GM19025 (cell line): ENCODE measurements around the gene LMO7.
"Not testable (repeated sequence)": the region's sequence is repeated elsewhere in the genome, so short reads cannot be mapped to it uniquely, and the experiment has no call there.

Source experiments
- ATAC-seq: cut with Tn5 transposase; IDR thresholded peaks from one replicate; pipeline ENCODE4 v1.9.1; 2021; ENCODE audit warnings: mild to moderate bottlenecking, low read depth, moderate library complexity; ENCODE audit not compliant: unreplicated experiment

Gene LMO7

GRCh38 chr13:75645141-75645540, 9.0 kb downstream of the LMO7 start:
- no peak for ATAC-seq

- peak; percentile 81 for ATAC-seq
Observed at GRCh38 chr13:75647126-75647784, 11.1 kb downstream of the LMO7 start.

GRCh38 chr13:75648446-75648845, 12.3 kb downstream of the LMO7 start:
- no peak for ATAC-seq

- no peak for ATAC-seq
Observed at GRCh38 chr13:75651013-75651412, 14.9 kb downstream of the LMO7 start.

- ATAC-seq, result no peak
Observed at GRCh38 chr13:75652726-75653125, 16.6 kb downstream of the LMO7 start.

GRCh38 chr13:75656425-75656989, 20.4 kb downstream of the LMO7 start:
- ATAC-seq, result no peak

GRCh38 chr13:75657111-75657510, 21.0 kb downstream of the LMO7 start:
- ATAC-seq, result no peak

GRCh38 chr13:75660694-75661093, 24.6 kb downstream of the LMO7 start:
- no peak for ATAC-seq

GRCh38 chr13:75661443-75661842, 25.3 kb downstream of the LMO7 start:
- ATAC-seq, result no peak

GRCh38 chr13:75666646-75667351, 30.7 kb downstream of the LMO7 start:
- ATAC-seq, result no peak

- no peak for ATAC-seq
Observed at GRCh38 chr13:75669706-75670105, 33.6 kb downstream of the LMO7 start.

GRCh38 chr13:75670496-75670895, 34.4 kb downstream of the LMO7 start:
- ATAC-seq, result no peak

- no peak for ATAC-seq
Observed at GRCh38 chr13:75675421-75675820, 39.3 kb downstream of the LMO7 start.

- ATAC-seq, result no peak
Observed at GRCh38 chr13:75679459-75679858, 43.3 kb downstream of the LMO7 start.

- ATAC-seq, result not testable (repeated sequence)
Observed at GRCh38 chr13:75680251-75680650, 44.1 kb downstream of the LMO7 start.

- ATAC-seq, result no peak
Observed at GRCh38 chr13:75682326-75682725, 46.2 kb downstream of the LMO7 start.

GRCh38 chr13:75685239-75685697, 49.1 kb downstream of the LMO7 start:
- ATAC-seq, result no peak

GRCh38 chr13:75687150-75687763, 51.1 kb downstream of the LMO7 start:
- no peak for ATAC-seq

- ATAC-seq, result no peak
Observed at GRCh38 chr13:75689686-75690085, 53.6 kb downstream of the LMO7 start.

GRCh38 chr13:75690607-75691006, 54.5 kb downstream of the LMO7 start:
- ATAC-seq, result no peak

GRCh38 chr13:75691183-75691582, 55.1 kb downstream of the LMO7 start:
- ATAC-seq, result no peak
